ENCODE measurements around the gene RAD18.

Gene RAD18

GRCh38 chr3:8895829-8896228 lies 67.4 kb downstream of the RAD18 start:
- H3K4me3 ChIP-seq (ENCODE audit: low read depth, low read length): no peak overlapping the region
- in situ Hi-C loops (cut with HindIII; ENCODE audit: low sequenced_read_pairs): no loop called here
- DNase-seq (ENCODE audit: low read depth, low spot score): no peak
- no peak for TF ChIP-seq CTCF (IDR thresholded peaks at IDR 0.05; ENCODE audit: low read depth, low read length)

GRCh38 chr3:8893001-8893400 lies 70.3 kb downstream of the RAD18 start:
- no peak overlapping the region for H3K4me3 ChIP-seq (ENCODE audit: low read depth, low read length)
- in situ Hi-C loops (cut with HindIII; ENCODE audit: low sequenced_read_pairs): no loop called here
- no peak for TF ChIP-seq CTCF (IDR thresholded peaks at IDR 0.05; ENCODE audit: low read depth, low read length)
- DNase-seq (ENCODE audit: low read depth, low spot score): no peak

- DNase-seq (ENCODE audit: low read depth, low spot score): no peak
- TF ChIP-seq CTCF (IDR thresholded peaks at IDR 0.05; ENCODE audit: low read depth, low read length): no peak
- in situ Hi-C loops (cut with HindIII; ENCODE audit: low sequenced_read_pairs): no loop called here
- H3K4me3 ChIP-seq (ENCODE audit: low read depth, low read length): no peak overlapping the region
Observed at GRCh38 chr3:8891774-8892173, 71.5 kb downstream of the RAD18 start.

- in situ Hi-C loops (cut with HindIII; ENCODE audit: low sequenced_read_pairs): no loop called here
- DNase-seq (ENCODE audit: low read depth, low spot score): no peak
- no peak overlapping the region for H3K4me3 ChIP-seq (ENCODE audit: low read depth, low read length)
- no peak for TF ChIP-seq CTCF (IDR thresholded peaks at IDR 0.05; ENCODE audit: low read depth, low read length)
Observed at GRCh38 chr3:8891303-8891702, 72.0 kb downstream of the RAD18 start.

- TF ChIP-seq CTCF (IDR thresholded peaks at IDR 0.05; ENCODE audit: low read depth, low read length): no peak
- H3K4me3 ChIP-seq (ENCODE audit: low read depth, low read length): no peak overlapping the region
- DNase-seq (ENCODE audit: low read depth, low spot score): peak; percentile 82
- in situ Hi-C loops (cut with HindIII; ENCODE audit: low sequenced_read_pairs): no loop called here
Observed at GRCh38 chr3:8888301-8888915, 74.9 kb downstream of the RAD18 start.

GRCh38 chr3:8887435-8888300 lies 75.6 kb downstream of the RAD18 start:
- TF ChIP-seq CTCF (IDR thresholded peaks at IDR 0.05; ENCODE audit: low read depth, low read length): peak; percentile 1
- in situ Hi-C loops (cut with HindIII; ENCODE audit: low sequenced_read_pairs): no loop called here
- no peak for DNase-seq (ENCODE audit: low read depth, low spot score)
- H3K4me3 ChIP-seq (ENCODE audit: low read depth, low read length): no peak overlapping the region

Data from astrocyte of the spinal cord (primary cell).